22Rv1 (cell line): ENCODE results near the gene SLC16A13.

ENCODE experiments used
- CTCF ChIP-seq: fragments of 450-650 bp; IDR thresholded peaks from 2 replicates; pipeline ENCODE4 v1.5.1; 2017; ENCODE audit warnings: mild to moderate bottlenecking
- ZFX ChIP-seq: fragments of 450-650 bp; IDR thresholded peaks from 2 replicates; pipeline ENCODE4 v1.6.1; 2017; ENCODE audit warnings: antibody characterized with exemption, borderline replicate concordance

- peak; percentile 80 for TF ChIP-seq CTCF
- TF ChIP-seq ZFX = no peak
These were observed 31.2 kb upstream of the SLC16A13 start for GRCh38 chr17:7004398-7005253.
